Ascending aorta (tissue), 2 donors: ENCODE results near the gene MBD4. TPM values are rescaled to one million over a fixed set of nuclear protein-coding genes. Genes with fewer than 3 reads are reported as not detected.
A peak's percentile ranks its signal among the peaks of the same experiment; 100 is the strongest.

ENCODE experiments used
- DNase-seq, 2 donors: peaks; one replicate each; pipeline ENCODE4 v3.0.0-alpha.2; 2019; ENCODE audit warnings: low spot score in 2 of 2
- H3K27ac ChIP-seq, 2 donors: fragments of 200-600 bp; sonication (generic); one replicate each; pipeline ENCODE4 v1.5.1; 2016 to 2017; ENCODE audit warnings: mild to moderate bottlenecking in 1 of 2
- H3K27me3 ChIP-seq: fragments of 200-600 bp; sonication (generic); one replicate; pipeline ENCODE4 v1.5.1; 2017
- H3K36me3 ChIP-seq, 2 donors: fragments of 200-600 bp; sonication (generic); one replicate each; pipeline ENCODE4 v1.5.1; 2016
- H3K4me1 ChIP-seq, 2 donors: fragments of 200-600 bp; sonication (generic); one replicate each; pipeline ENCODE4 v1.5.1; 2016 to 2017; ENCODE audit warnings: mild to moderate bottlenecking in 1 of 2
- H3K4me3 ChIP-seq, 2 donors: fragments of 200-600 bp; sonication (generic); one replicate each; pipeline ENCODE4 v1.5.1; 2016 to 2017; ENCODE audit warnings: mild to moderate bottlenecking in 1 of 2
- H3K9me3 ChIP-seq, 2 donors: fragments of 200-600 bp; sonication (generic); one replicate each; pipeline ENCODE4 v1.5.1; 2016
- intact Hi-C: fragments of 100-400 bp; cut with DNase I; formaldehyde crosslinking; loops from one replicate; pipeline ENCODE4 v1.15.1; 2023
- total RNA-seq: library from RNA; depleted of rRNA; stranded (reverse); fragments of >200 nt; gene quantifications from one replicate; pipeline ENCODE4 v1.1.0, GENCODE V29; 2016
- TF ChIP-seq, protein P1 (sequence below), 3 experiments: fragments of 200-600 bp in 2 of 3; fragments of 450-650 bp in 1 of 3; sonication (generic) in 2 of 3; IDR thresholded peaks; one replicate each; pipeline ENCODE4 v1.5.1; 2016 to 2019; ENCODE audit warnings: antibody characterized with exemption in 3 of 3, mild to moderate bottlenecking in 1 of 3, moderate library complexity in 1 of 3

The MBD4 gene
- total RNA-seq, 1 donor from 2014 or later, result 57.6 TPM

DNA sequence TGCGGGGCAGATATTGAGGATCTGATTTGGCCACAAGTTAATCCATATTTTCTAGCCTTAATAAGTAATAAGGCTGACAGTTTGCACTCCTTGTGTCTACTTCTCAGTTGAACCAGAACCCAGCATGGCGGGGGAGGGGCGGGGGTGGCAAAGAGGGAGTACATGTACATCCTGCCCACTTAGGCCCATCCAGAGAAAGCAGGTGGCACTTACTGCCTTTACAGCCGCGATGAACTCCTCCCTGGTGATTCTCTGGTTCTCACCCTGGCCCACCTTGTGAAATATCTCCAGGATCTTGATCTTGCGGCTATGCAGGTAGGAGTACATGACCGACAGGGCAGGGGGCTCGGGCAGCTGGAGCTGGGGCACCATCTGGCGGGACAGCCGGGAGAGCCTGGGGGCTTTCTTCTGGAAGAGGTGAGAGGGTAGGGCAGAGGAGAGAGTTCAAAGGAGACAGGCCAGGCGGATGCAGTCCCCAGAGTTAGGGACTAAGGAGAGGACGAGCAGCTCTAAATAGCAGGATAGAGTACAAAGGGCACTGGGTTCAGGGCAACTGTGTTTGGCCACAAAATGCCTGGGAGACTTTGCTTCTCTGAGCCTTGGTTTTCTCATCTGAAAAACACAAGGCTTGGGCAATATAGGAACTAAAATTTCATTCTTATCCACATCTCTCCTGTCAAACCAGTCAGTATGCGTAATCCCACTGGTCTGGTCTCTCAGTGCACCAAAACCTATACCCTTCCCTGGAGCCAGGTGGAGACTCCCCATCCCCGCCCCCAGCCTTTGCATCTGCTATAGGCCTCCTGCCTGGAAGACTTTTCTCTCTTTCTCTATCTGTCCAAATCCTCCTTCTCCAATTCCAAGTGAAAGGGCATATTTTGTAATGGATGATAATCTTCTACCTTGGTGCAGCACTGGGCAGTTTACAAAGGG is 21.4 kb downstream of the MBD4 start:
- Histone ChIP-seq H3K4me1 (no peaks in the 10 kb centered on the region), H3K27me3 (no peaks in the 10 kb centered on the region), H3K36me3 (no peaks in the 10 kb centered on the region), H3K27ac (no peak overlapping the region), H3K4me3 (no peak overlapping the region), H3K9me3 (no peaks in the 10 kb centered on the region)
- intact Hi-C loops, result no loop called here
- peak in 1 of 2 donors; percentile 45 for DNase-seq
- TF ChIP-seq, protein P1, sequence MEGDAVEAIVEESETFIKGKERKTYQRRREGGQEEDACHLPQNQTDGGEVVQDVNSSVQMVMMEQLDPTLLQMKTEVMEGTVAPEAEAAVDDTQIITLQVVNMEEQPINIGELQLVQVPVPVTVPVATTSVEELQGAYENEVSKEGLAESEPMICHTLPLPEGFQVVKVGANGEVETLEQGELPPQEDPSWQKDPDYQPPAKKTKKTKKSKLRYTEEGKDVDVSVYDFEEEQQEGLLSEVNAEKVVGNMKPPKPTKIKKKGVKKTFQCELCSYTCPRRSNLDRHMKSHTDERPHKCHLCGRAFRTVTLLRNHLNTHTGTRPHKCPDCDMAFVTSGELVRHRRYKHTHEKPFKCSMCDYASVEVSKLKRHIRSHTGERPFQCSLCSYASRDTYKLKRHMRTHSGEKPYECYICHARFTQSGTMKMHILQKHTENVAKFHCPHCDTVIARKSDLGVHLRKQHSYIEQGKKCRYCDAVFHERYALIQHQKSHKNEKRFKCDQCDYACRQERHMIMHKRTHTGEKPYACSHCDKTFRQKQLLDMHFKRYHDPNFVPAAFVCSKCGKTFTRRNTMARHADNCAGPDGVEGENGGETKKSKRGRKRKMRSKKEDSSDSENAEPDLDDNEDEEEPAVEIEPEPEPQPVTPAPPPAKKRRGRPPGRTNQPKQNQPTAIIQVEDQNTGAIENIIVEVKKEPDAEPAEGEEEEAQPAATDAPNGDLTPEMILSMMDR (IDR thresholded peaks at IDR 0.05), result no peak

DNA sequence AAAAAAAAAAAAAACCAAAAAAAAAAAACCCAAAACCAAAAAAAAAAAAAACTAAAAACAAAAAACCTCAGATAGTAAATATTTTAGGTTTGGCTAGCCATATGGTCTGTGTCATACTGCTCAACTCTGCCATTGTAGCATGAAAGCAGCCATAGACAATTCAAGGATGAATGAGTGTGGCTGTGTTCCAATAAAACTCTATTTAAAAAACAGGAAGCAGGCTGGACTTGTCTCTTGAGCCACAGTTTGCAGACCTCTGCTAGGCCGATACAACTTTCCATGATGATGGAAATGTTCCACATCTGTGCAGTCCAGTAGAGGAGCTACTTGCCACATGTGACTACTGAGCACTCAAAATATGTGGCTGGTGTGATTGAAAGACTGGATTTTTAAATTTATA is 22.4 kb downstream of the MBD4 start:
- H3K9me3 ChIP-seq, result no peaks in the 10 kb centered on the region
- TF ChIP-seq, protein P1 (IDR thresholded peaks at IDR 0.05), result no peak
- no peak overlapping the region for H3K4me3 ChIP-seq
- peak in 1 of 2 donors; percentile 55 for DNase-seq
- intact Hi-C loops, result no loop called here
- H3K27me3 ChIP-seq, result no peaks in the 10 kb centered on the region
- no peak overlapping the region for H3K27ac ChIP-seq
- H3K36me3 ChIP-seq, result no peaks in the 10 kb centered on the region
- no peaks in the 10 kb centered on the region for H3K4me1 ChIP-seq

DNA sequence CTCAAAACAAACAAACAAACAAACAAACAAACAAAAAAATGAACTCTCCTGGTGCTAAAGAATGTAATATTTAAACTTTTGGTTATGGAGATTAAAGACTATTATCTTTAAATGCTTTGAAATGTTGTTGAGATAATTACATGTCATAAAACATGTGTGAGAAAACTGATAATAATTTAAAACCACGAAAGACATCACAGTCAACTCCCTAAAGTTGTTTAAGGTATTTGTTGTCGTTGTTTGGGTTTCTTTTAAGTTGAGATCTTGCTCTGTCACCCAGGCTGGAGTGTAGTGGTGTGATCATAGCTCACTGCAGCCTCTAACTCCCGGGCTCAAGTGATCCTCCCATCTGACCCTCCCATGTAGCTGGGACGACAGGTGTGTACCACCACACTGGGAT is 23.3 kb downstream of the MBD4 start:
- Histone ChIP-seq H3K27me3 (no peaks in the 10 kb centered on the region), H3K36me3 (no peaks in the 10 kb centered on the region), H3K9me3 (no peaks in the 10 kb centered on the region), H3K4me1 (no peaks in the 10 kb centered on the region), H3K27ac (no peak overlapping the region), H3K4me3 (no peak overlapping the region)
- TF ChIP-seq, protein P1 (IDR thresholded peaks at IDR 0.05), result no peak
- DNase-seq, result no peak
- intact Hi-C loops, result no loop called here

DNA sequence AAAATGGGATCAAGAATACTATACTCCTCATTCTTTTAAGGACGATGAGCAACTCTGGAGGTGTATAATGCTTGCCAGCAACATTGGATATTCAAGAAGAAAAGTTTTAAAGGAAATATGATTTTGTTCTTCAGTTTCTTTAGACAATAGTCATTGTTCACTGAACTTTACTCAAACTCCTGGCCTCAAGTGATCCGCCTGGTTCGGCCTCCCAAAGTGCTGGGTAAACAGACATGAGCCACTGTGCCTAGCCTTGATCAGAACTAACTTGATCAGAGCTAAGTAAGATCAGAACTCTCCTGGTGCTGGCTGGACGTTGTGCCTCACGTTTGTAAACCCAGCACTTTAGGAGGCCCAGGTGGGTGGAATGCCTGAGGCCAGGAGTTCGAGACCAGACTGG is 23.9 kb downstream of the MBD4 start:
- intact Hi-C loops, result no loop called here
- Histone ChIP-seq H3K4me1 (no peaks in the 10 kb centered on the region), H3K4me3 (no peak overlapping the region), H3K9me3 (no peaks in the 10 kb centered on the region), H3K27me3 (no peaks in the 10 kb centered on the region), H3K36me3 (no peaks in the 10 kb centered on the region), H3K27ac (no peak overlapping the region)
- DNase-seq, result no peak
- TF ChIP-seq, protein P1 (IDR thresholded peaks at IDR 0.05), result no peak

DNA sequence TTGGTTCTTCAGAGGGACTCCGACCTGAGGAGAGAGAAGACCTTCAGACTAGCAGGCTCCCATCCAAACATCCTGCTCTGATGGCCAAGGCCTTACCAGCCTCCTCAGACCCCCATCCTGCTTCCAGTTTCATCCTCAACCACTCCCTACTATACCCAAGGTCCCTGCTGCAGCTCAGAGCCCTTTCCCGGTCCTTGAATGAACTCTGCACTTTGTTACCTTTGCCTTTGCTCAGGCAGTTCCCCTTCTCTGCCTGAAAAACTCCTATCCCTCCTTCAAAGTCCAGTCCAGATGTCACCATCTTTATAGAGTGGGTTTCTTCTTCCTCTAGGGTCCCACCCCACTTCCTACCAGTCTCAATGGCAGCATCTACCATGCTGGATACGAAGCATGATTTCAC is 24.4 kb downstream of the MBD4 start:
- Histone ChIP-seq H3K27me3 (no peaks in the 10 kb centered on the region), H3K36me3 (no peaks in the 10 kb centered on the region), H3K4me3 (no peak overlapping the region), H3K4me1 (no peaks in the 10 kb centered on the region), H3K9me3 (no peaks in the 10 kb centered on the region), H3K27ac (no peak overlapping the region)
- no peak for DNase-seq
- TF ChIP-seq, protein P1 (IDR thresholded peaks at IDR 0.05), result no peak
- intact Hi-C loops, result no loop called here
